CD1c-positive myeloid dendritic cell (primary cell): ENCODE results near the gene CASKIN2.
A peak's percentile ranks its signal among the peaks of the same experiment; 100 is the strongest.

Experiments
- DNase-seq: peaks from one replicate; pipeline ENCODE4 v3.0.0-alpha.2; 2016; ENCODE audit errors: extremely low spot score

The CASKIN2 gene

GRCh38 chr17:75506888-75507287, 8.4 kb downstream of the CASKIN2 start:
- DNase-seq, result no peak

GRCh38 chr17:75506134-75506533, 9.2 kb downstream of the CASKIN2 start:
- no peak for DNase-seq

GRCh38 chr17:75505640-75506039, 9.7 kb downstream of the CASKIN2 start:
- DNase-seq, result no peak

GRCh38 chr17:75505152-75505409, 10.3 kb downstream of the CASKIN2 start:
- DNase-seq, result no peak

- peak; percentile 44 for DNase-seq
These were observed 10.8 kb downstream of the CASKIN2 start for GRCh38 chr17:75504347-75505151.

- DNase-seq, result no peak
These were observed 11.4 kb downstream of the CASKIN2 start for GRCh38 chr17:75503976-75504346.

- no peak for DNase-seq
These were observed 11.9 kb downstream of the CASKIN2 start for GRCh38 chr17:75503337-75503950.

- no peak for DNase-seq
These were observed 12.5 kb downstream of the CASKIN2 start for GRCh38 chr17:75502721-75503329.

- no peak for DNase-seq
These were observed 13.1 kb downstream of the CASKIN2 start for GRCh38 chr17:75502072-75502720.

GRCh38 chr17:75501378-75502071, 13.8 kb downstream of the CASKIN2 start:
- DNase-seq, result no peak

GRCh38 chr17:75500419-75501216, 14.7 kb downstream of the CASKIN2 start:
- no peak for DNase-seq

GRCh38 chr17:75499313-75500022, 15.9 kb downstream of the CASKIN2 start:
- DNase-seq, result no peak

- no peak for DNase-seq
These were observed 16.6 kb downstream of the CASKIN2 start for GRCh38 chr17:75498726-75499213.

- no peak for DNase-seq
These were observed 17.2 kb downstream of the CASKIN2 start for GRCh38 chr17:75498039-75498725.

GRCh38 chr17:75496005-75496404, 19.3 kb downstream of the CASKIN2 start:
- DNase-seq, result no peak

GRCh38 chr17:75494326-75494877, 20.9 kb downstream of the CASKIN2 start:
- DNase-seq, result no peak

GRCh38 chr17:75493476-75494129, 21.7 kb downstream of the CASKIN2 start:
- no peak for DNase-seq

- no peak for DNase-seq
These were observed 22.7 kb downstream of the CASKIN2 start for GRCh38 chr17:75492555-75493168.

GRCh38 chr17:75491680-75492079, 23.7 kb downstream of the CASKIN2 start:
- DNase-seq, result no peak
